Activated T-cell treated with anti-CD3 and anti-CD28 coated beads for 48 hours (primary cell): Measurements from ENCODE around the gene CYP4F2.
"Not testable (repeated sequence)": the region's sequence is repeated elsewhere in the genome, so short reads cannot be mapped to it uniquely, and the experiment has no call there.

ENCODE experiments used
- DNase-seq: peaks from one replicate; pipeline ENCODE4 v3.0.0-alpha.2; 2020; ENCODE audit warnings: low read depth

Gene CYP4F2

GRCh38 chr19:15850385-15850784 lies 47.5 kb downstream of the CYP4F2 start:
- DNase-seq = no peak

GRCh38 chr19:15846923-15847322 lies 51.0 kb downstream of the CYP4F2 start:
- DNase-seq = no peak

- not testable (repeated sequence) for DNase-seq
Observed at GRCh38 chr19:15843894-15844222, 54.0 kb downstream of the CYP4F2 start.

GRCh38 chr19:15843203-15843893 lies 54.5 kb downstream of the CYP4F2 start:
- no peak for DNase-seq

- DNase-seq = peak; percentile 18
Observed at GRCh38 chr19:15841875-15842569, 55.9 kb downstream of the CYP4F2 start.

DNA sequence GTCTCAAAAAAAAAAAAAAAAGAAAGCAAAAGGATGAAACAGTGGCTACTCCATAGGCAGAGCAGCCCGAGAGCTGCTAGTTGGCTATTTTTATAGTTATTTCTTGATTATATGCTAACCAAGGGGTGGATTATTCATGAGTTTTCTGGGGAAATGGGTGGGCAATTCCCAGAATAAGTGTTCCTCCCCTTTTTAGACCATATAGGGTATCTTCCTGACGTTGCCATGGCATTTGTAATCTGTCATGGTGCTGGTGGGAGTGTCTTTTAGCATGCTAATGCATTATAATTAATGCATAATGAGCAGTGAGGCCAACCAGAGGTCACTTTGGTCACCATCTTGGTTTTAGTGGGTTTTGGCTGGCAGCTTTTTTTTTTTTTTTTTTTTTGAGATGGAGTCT lies 57.0 kb downstream of the CYP4F2 start:
- DNase-seq = no peak

DNA sequence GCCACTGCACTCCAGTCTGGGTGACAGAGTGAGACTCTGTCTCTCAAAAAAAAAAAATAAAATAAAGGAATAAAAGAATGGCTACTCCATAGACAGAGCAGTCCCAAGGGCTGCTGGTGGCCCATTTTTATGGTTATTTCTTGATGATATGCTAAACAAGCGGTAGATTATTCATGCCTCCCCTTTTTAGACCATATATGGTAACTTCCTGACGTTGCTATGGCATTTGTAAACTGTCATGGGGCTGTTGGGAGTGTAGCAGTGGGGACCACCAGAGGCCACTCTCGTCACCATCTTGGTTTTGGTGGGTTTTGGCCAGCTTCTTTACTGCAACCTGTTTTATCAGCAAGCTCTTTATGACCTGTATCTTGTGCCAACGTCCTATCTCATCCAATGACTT lies 58.0 kb downstream of the CYP4F2 start:
- not testable (repeated sequence) for DNase-seq

DNA sequence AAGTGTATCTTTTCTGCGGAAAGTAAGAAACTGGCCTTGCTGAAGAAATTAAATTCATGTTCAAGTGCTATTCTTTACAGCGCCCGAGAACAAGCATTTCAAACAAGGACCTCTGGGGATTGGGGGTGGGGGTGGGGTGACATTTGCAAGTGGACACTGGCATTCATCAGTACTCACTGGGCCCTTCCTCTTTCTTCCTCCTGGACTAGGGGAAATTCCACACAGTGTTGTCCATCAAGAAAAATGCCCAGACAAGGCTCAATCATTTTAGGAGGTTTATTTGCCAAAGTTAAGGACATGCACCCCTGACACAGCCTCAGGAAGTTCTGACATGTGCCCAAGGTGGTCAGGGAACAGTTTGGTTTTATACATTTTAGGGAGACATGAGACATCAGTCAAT lies 59.5 kb downstream of the CYP4F2 start:
- DNase-seq = no peak

DNA sequence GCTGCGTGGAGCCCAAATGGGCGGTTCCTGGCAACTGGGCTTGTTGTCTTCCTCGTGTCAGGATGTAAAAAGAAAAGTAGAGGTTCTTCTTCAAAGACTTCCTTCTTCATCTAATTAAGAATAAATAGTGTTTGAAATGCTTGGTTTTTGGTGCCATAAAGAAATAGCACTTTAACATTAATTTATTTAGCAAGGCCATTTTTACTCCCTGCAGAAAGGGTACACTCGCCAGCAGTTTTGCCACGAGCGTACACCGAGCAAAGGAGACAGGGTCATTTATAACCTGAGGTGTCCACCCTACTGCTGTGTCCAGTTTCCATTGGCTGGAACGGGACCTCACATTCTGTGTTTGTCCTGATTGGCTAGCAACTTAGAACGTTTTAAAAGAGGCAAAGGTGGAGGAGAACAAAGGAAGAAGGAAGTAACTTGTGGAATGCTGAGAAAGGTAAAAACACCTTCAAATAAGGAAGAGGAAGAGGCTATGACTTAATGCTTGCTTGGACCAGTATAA lies 60.6 kb downstream of the CYP4F2 start:
- DNase-seq = peak; percentile 16

GRCh38 chr19:15836330-15837220 lies 61.3 kb downstream of the CYP4F2 start:
- DNase-seq = peak; percentile 89

GRCh38 chr19:15835565-15836329 lies 62.1 kb downstream of the CYP4F2 start:
- peak; percentile 8 for DNase-seq

DNA sequence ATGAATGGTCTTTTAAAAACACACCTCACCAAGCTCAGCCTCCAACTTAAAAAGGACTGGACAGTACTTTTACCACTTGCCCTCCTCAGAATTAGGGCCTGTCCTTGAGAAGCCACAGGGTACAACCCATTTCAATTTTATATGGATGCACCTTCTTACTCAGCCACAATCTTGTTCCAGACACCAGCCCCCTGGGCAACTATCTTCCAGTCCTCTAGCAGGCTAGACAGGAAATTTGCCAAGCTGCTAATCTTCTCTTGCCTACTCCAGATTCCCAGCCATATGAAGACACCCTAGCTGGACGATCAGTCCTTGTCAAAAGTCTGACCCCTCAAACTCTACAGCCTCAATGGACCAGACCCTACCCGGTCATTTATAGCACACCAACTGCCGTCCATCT lies 63.6 kb downstream of the CYP4F2 start:
- not testable (repeated sequence) for DNase-seq

GRCh38 chr19:15831626-15832025 lies 66.2 kb downstream of the CYP4F2 start:
- DNase-seq = no peak

- no peak for DNase-seq
Observed at GRCh38 chr19:15829786-15830185, 68.1 kb downstream of the CYP4F2 start.

GRCh38 chr19:15829306-15829698 lies 68.6 kb downstream of the CYP4F2 start:
- no peak for DNase-seq

DNA sequence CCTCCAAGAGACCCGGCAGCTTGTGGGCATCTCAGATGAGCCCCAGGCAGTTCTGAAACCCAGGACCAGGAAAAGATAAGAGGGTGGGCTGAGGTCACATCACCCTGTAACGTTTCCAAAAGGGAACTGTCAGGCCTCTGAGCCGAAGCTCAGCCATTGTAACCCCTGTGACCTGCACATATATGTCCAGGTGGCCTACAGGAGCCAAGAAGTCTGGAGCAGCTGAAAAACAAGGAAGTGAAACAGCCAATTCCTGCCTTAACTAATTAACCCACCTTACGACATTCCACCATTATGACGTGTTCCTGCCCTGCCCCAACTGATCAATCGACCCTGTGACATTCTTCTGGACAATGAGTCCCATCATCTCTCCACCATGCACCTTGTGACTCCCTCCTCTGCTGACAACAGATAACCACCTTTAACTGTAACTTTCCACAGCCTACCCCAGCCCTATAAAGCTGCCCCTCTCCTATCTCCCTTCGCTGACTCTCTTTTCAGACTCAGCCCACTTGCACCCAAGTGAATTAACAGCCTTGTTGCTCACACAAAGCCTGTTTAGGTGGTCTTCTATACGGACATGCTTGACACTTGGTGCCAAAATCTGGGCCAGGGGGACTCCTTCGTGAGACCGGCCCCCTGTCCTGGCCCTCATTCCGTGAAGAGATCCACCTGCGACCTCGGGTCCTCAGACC lies 69.1 kb downstream of the CYP4F2 start:
- not testable (repeated sequence) for DNase-seq

DNA sequence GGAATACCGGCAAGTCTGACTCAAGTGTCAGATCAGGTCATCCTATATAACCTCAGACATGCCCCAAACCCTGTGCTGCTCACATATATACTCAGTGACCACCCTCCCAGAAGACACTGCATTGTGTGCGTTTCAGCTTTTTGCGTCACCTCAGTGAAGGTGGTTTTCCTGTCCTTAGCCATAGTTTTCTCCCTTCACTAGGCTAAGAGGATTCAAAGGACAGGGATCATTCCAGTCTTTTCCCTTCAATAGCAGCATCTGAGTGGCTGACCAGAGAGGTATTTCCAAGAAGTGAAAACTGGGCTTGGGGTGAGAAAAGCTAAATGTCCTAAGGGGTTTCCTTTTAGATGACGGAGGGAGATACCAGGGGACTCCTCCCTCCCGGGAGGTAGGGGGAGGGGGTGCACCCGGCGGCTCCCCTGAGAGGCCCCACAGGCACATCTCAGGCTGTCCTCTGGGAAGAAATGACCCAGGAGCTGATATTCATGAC lies 69.7 kb downstream of the CYP4F2 start:
- DNase-seq = no peak
